Measurements from ENCODE around the gene IFNG-AS1. TPM values are rescaled to one million over a fixed set of nuclear protein-coding genes. Genes with fewer than 3 reads are reported as not detected.

Gene IFNG-AS1
- 0.26 and 0.31 TPM in 2 replicates for total RNA-seq

GRCh38 chr12:67989184-67989920, at the start of gene IFNG-AS1:
IFNG-AS1 (plus strand) TSS chr12:67989447.

Other genes starting within 250 kb of the IFNG-AS1 start
- not detected in 2 replicates for gene IFNG, start 170.3 kb downstream of the IFNG-AS1 start, total RNA-seq
- 0.13 TPM in 1 of 2 replicates, not detected in the other for gene IL26, start 236.4 kb downstream of the IFNG-AS1 start, total RNA-seq